GM19372 (cell line): ENCODE data around the gene HPCAL4.

Source experiments
- ATAC-seq: cut with Tn5 transposase; IDR thresholded peaks from one replicate; pipeline ENCODE4 v1.9.1; 2021; ENCODE audit warnings: mild to moderate bottlenecking, low read depth, moderate library complexity; ENCODE audit not compliant: unreplicated experiment

Gene HPCAL4

GRCh38 chr1:39704757-39705156, 13.5 kb upstream of the HPCAL4 start:
- no peak for ATAC-seq

GRCh38 chr1:39701049-39701439, 9.8 kb upstream of the HPCAL4 start:
- ATAC-seq, result no peak

- ATAC-seq, result no peak
Measured at GRCh38 chr1:39700348-39700747, 9.1 kb upstream of the HPCAL4 start.

DNA sequence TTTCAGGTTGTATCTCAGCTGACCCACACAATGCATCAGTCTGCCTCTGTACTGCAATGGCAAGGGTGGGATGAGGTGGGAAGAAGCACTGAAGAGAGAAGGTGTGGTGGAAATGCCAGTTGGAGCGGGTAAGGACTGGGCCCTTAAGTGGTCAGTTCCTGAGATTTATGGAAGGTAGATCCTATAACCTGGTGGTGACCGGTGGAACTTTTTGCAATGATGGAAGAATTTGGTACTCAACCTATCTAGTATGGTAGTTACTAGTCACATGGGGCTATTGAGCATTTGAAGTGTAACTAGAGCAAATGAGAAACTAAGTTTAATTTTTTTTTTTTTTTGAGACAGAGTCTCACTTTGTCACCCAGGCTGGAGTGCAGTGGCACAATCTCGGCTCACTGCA, 8.2 kb upstream of the HPCAL4 start:
- ATAC-seq, result no peak

DNA sequence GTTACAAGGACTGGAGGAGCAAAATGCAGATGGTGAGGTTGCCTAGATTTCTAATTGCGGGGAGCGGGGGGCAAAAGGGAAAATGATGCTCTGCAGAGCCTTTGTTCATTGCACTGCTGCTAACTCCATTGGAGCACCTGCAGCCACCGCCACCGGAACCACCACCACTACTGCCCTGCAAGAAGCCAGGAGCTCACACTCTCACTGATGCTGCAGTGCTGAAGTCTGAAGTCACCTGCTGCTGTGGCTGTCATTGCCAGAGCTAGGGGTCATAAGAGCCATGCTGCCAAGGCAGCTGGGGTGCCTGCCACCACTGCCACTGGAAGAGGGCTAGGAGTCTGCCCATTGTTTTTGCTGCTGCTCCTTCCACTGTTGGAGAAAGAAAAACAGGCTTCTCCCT, 7.3 kb upstream of the HPCAL4 start:
- no peak for ATAC-seq

GRCh38 chr1:39696448-39696847, 5.2 kb upstream of the HPCAL4 start:
- no peak for ATAC-seq

GRCh38 chr1:39695016-39695415, 3.8 kb upstream of the HPCAL4 start:
- no peak for ATAC-seq

DNA sequence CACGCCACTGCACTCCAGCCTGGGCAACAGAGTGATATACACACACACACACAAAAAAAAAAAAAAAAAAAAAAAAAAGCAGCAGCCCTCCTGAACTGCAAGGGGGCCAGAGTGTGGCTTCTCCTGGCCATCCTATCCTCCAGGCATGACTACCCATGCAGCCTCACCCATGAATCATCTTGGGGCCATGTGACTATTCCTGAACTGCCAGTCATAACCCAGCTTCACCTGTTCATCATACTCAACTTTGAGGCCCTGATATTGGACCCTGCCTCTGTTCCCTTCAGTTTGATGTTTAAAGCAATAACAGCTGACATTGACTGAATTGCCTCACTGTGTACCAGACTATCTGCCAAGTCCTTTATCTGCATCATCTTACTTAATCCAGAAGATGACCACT, 2.8 kb upstream of the HPCAL4 start:
- ATAC-seq, result no peak

DNA sequence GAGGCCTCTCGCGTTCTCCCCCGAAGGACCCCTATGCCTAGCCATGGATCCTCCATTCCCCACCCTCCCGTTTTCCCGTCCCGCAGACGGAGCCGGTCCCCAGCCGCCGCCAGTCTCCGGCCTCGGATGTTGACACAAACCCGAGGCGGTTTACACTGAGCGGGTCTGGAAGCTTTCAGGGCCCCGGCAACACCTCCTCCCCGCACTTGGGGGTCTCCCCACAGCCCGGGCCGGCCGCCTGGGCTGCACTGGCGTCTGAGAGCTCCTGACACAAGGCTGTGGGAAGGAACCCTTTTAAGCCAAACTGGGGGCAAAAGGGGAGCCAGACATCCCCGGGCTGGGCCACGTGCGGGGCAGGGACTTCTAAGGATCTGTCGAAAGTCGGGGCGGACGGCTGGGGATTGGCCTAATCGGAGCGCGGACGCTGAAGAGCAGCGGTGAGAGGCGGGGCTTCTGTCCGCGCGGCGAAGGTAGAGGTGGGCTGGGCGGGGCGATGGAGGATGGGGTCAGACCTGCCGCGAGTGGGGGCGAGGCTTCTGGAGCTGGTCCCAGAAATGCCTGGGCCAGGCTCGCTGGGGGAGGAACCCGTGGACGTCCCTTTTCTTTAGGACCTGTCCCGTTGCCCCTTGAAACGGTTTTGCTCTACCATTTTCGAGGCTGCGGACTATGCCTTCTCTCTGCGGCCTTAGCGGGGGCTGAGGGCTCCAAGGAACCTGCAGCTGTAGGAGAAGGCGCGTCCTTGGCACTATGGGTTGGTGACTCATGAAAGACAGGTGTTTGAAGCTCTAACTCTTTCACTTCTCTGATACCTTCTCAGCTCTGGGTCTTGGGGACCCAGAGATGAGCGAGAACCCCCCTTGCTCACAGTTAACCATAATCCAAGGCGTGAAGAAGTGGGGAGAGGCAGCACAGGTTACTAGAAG, 1.2 kb upstream of the HPCAL4 start:
- ATAC-seq, result no peak

GRCh38 chr1:39690794-39691382, 345 bp downstream of the HPCAL4 start:
- ATAC-seq, result no peak

GRCh38 chr1:39690225-39690624, 1.0 kb downstream of the HPCAL4 start:
- no peak for ATAC-seq

DNA sequence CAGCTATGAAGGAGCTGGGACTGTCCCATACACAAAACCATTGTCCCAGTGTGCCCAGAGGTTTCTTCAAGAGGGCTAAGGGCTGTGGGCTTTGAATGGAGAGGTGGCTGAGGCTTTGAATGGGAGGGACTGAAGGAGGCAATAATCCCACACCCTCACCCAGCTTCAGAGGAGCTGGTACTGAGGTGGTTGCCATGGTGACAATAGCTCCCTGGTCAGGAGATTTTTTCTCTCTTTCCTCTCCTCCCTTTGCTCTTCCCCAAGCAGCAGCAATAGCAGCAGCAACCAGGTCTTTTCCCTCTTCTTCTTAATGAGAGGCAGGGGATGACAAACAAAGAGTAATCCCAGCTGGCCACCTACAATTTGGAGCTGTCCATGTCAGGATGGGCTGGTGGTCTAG, 1.6 kb downstream of the HPCAL4 start:
- no peak for ATAC-seq

DNA sequence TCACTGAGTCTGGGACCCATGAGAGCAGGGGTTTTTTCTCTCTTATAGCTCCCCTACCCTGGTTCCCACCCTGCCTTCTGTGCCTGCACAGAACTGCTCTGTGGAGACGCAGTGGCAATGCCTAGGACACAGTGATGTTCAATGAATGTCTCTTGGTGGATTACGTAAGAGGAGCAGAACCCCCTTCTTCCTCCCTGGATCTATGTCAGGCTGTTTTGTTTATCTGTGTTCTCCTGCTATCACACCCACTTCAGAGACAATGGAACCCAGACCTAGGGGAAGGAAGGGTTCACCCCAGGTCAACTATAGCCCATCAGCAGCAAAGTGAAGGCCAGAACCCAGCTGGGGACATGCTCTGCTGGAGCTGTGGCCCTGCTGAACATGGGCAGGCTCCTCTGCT, 2.0 kb downstream of the HPCAL4 start:
- ATAC-seq, result no peak

DNA sequence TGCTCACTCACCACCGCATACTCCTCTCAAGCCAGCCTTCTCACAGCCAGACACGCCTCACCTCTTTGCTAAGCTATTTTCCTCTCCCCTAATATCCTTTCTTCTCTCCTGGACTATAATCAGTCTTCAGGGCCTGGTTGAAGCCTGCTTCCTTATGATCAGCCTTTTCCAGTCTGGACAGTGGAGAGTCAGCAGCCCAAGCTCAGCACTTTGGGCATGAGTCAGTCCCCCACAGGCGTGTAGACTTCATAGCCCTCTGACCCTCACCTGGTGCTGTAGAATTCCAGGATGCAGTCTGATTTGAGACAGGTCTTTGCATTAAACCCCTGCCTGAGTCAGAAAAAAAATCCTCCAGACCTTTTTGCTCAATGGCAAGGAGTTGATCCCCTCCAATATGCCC, 2.5 kb downstream of the HPCAL4 start:
- no peak for ATAC-seq

- no peak for ATAC-seq
Measured at GRCh38 chr1:39687243-39687642, 4.0 kb downstream of the HPCAL4 start.

- no peak for ATAC-seq
Measured at GRCh38 chr1:39685071-39685470, 6.2 kb downstream of the HPCAL4 start.

GRCh38 chr1:39684313-39684664, 6.9 kb downstream of the HPCAL4 start:
- no peak for ATAC-seq

DNA sequence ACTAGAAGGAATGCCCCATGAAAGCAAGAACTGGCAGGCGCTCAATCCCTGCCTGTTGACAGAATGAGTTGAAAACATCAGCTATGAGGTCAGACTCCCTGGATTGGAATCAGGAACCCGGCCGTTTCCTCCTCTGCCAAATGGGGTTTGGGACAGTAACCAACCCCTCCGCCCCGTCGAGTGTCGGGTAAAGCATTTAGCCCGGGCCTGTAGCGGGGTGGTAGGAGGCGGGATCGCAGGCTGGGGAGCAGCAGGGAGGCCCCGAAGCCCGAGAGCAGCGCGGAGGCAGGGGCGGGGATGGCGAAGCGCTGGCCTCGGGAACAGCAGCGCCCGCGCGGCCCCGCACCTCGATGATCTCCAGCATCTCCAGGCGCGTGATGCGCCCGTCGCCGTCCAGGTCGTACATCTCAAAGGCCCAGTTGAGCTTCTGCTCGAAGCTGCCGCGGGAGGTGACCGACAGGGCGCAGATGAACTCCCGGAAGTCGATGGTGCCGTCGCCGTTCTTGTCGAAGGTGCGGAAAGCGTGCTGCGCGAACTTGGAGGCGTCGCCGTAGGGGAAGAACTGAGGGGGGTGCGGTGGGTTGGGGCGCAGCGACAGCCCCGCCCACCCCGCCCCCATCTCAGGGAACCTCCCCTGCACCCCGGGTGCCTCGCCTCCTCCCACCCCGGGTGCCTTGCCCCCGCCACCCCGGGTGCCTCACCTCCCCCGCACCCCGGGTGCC, 7.5 kb downstream of the HPCAL4 start:
- ATAC-seq, result no peak

DNA sequence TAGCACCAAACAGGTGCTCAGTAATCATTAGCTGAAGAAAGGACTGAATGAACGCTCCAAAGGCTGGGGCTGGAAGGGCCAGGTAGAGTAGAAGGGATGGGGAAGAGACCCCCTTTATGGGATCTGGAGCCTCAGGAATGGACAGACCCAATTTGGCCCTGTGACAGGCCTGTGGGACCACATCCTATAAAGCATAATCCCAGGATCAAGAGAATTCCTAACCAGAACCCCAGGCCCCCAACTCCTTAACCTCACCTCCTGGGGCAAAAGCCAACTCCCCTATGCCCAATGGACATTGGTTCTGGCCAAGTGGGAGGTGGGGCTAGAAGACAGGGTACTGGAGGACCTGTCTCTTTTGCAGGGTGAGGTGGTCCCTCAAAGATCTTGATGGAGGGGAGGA, 9.2 kb downstream of the HPCAL4 start:
- no peak for ATAC-seq

DNA sequence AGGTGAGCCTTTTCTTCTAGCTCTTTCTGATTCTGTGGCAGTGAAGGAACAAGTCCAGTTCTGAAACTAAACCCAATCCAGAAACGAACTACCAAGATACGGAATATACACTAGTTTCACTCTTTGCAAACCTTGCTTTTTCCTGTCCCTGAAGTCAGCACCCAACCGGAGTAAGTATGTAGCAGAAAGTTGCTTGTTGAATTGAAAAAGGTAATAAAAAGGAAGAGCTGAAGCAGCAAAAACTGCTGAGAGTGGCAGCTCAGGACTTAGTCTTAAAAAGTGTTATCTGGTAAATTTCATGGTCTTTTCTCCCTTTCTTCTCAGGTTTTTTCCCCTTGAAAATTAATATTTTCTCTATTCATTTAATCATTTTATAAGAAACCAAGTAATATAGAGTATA, 9.9 kb downstream of the HPCAL4 start:
- ATAC-seq, result no peak

DNA sequence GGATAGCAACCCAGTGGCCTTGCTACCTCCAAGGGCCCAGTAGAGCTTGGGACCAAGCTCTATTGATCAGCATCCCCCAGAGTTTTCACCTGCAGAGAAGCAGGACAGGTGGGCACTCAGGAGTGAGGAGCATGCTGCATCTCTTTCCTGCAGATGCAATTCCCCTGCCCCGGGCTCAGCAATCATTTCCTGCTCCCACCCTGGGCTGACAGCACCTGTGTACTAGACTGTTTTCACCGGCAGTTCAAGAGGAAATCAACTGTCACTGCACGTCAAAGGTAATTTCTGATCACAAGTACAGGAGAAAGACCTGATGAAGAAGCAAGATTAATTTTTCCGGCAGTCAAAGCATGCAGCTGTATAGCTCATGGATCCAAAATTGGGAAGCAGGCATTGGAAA, 10.5 kb downstream of the HPCAL4 start:
- ATAC-seq, result no peak

DNA sequence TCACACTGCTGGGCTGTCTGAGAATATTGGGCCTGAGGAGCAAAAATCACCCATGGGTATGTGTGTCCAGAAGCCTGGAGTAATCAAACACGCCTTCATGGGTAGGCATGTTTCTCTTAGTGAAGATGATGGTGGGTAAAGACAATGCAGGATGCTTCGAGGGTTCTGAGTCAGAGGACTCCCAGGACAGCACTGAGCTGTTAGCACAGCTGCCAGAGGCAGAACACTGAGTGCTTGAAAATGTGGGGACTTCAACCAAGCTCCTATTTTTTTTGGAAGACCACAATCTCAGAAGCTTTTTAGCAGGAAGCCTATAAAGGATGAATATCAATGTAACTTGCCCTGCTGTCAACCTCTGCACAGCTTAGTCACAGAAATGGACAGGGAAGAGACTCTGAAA, 11.4 kb downstream of the HPCAL4 start:
- no peak for ATAC-seq
